Coronary artery (tissue), 2 donors: Measurements from ENCODE around the gene AUTS2.

Experiments
- DNase-seq: peaks from one replicate; pipeline ENCODE4 v3.0.0-alpha.2; 2017; ENCODE audit warnings: low spot score
- H3K27ac ChIP-seq, 2 donors: fragments of 200-600 bp; sonication (generic); one replicate each; pipeline ENCODE4 v1.5.1; 2016 to 2019
- H3K4me3 ChIP-seq: fragments of 200-600 bp; sonication (generic); 2 replicates; pipeline ENCODE4 v1.5.1; 2016; ENCODE audit warnings: mild to moderate bottlenecking, moderate library complexity
- CTCF ChIP-seq: fragments of 200-600 bp; sonication (generic); IDR thresholded peaks from one replicate; pipeline ENCODE4 v1.5.1; 2019; ENCODE audit warnings: antibody characterized with exemption

AUTS2 gene

GRCh38 chr7:70463352-70463938 lies 865.2 kb downstream of the AUTS2 start:
- H3K27ac ChIP-seq = no peak overlapping the region
- no peak for DNase-seq
- H3K4me3 ChIP-seq = no peak overlapping the region
- TF ChIP-seq CTCF = no peak

GRCh38 chr7:70466725-70467364 lies 868.6 kb downstream of the AUTS2 start:
- no peak for DNase-seq
- H3K27ac ChIP-seq = no peak overlapping the region
- H3K4me3 ChIP-seq = no peak overlapping the region
- no peak for TF ChIP-seq CTCF

- H3K4me3 ChIP-seq = no peak overlapping the region
- no peak for TF ChIP-seq CTCF
- H3K27ac ChIP-seq = no peak overlapping the region
- DNase-seq = no peak
Observed at GRCh38 chr7:70470746-70471145, 872.5 kb downstream of the AUTS2 start.

GRCh38 chr7:70472601-70473237 lies 874.4 kb downstream of the AUTS2 start:
- no peak for DNase-seq
- TF ChIP-seq CTCF = no peak

GRCh38 chr7:70474639-70475234 lies 876.5 kb downstream of the AUTS2 start:
- Histone ChIP-seq H3K4me3 (no peak overlapping the region), H3K27ac (no peak overlapping the region)
- TF ChIP-seq CTCF = no peak
- no peak for DNase-seq

More at GRCh38 chr7:70472601-70473237, 874.4 kb downstream of the AUTS2 start:
- Histone ChIP-seq H3K4me3 (no peak overlapping the region), H3K27ac (no peak overlapping the region)

GRCh38 chr7:70477036-70478010 lies 879.0 kb downstream of the AUTS2 start:
- H3K4me3 ChIP-seq = no peak overlapping the region
- no peak for DNase-seq
- H3K27ac ChIP-seq = no peak overlapping the region
- TF ChIP-seq CTCF = no peak
